ENCODE measurements around the gene ATP9A. TPM values are rescaled to one million over a fixed set of nuclear protein-coding genes. Genes with fewer than 3 reads are reported as not detected.

Gene ATP9A
- polyA plus RNA-seq, 3 donors = 0.04 TPM; not detected in 2

DNA sequence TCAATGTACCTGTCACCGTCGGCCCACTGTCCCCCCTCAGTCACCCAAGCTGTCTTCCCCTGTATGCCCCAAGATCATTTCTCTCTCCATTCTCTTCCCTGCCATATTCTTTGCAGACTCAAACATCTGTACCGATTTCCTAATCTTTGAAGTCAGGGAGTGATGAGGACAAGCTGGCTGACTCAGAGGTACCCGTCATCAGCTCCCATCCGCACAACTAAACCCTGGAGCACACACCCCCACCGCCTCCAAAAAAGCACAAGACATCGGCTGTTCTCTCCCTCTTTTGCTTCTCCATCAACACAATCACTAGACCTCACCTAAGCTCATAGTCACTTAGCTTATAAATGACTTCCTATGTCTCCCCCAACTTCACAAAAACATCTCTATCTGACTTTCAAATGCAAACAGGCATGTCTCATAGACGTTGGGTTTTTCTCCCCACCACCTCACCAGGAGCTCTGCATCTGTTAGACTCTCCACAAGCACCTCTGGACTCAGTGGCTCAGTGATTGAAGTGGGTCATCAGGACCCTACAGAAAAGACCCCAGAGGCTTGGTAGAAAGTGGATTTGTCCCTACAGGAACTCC, 214.2 kb downstream of the ATP9A start:
- Histone ChIP-seq H2AFZ (ENCODE audit: insufficient read depth, low read depth, low read length, poor library complexity, severe bottlenecking) (no peak overlapping the region), H4K20me1 (ENCODE audit: insufficient read depth, low read length) (no peaks in the 10 kb centered on the region), H3K27ac (ENCODE audit: low read depth in 1 of 2, low read length in 2 of 2) (no peak overlapping the region), H3K4me1 (ENCODE audit: control insufficient read depth in 1 of 2, insufficient read depth in 2 of 2, low read length in 2 of 2) (no peaks in the 10 kb centered on the region), H3K79me2 (ENCODE audit: insufficient read depth, low read length) (no peaks in the 10 kb centered on the region), H3K9me3 (replicated peaks in 1 of 2; ENCODE audit: control insufficient read depth in 1 of 2, insufficient read depth in 1 of 2, low read length in 2 of 2) (no peaks in the 10 kb centered on the region), H3K36me3 (replicated peaks in 1 of 2; ENCODE audit: control insufficient read depth in 1 of 2, insufficient read depth in 2 of 2, low read length in 2 of 2) (no peaks in the 10 kb centered on the region), H3K9ac (ENCODE audit: insufficient read depth, low read length, poor library complexity, severe bottlenecking) (no peak overlapping the region), H3K27me3 (ENCODE audit: control insufficient read depth in 2 of 2, insufficient read depth in 2 of 2, low read length in 2 of 2) (peaks cover 0 to 8% of the 10 kb centered on the region in 2 donors), H3K4me3 (replicated peaks in 1 of 3; ENCODE audit: low read depth in 2 of 3, low read length in 3 of 3) (no peak overlapping the region), H3K4me2 (replicated peaks; ENCODE audit: extremely low read depth, low read length, poor library complexity, severe bottlenecking) (no peak overlapping the region)
- no peaks in the 10 kb centered on the region for H3K36me3 Mint-ChIP-seq
- TF ChIP-seq, protein P1, sequence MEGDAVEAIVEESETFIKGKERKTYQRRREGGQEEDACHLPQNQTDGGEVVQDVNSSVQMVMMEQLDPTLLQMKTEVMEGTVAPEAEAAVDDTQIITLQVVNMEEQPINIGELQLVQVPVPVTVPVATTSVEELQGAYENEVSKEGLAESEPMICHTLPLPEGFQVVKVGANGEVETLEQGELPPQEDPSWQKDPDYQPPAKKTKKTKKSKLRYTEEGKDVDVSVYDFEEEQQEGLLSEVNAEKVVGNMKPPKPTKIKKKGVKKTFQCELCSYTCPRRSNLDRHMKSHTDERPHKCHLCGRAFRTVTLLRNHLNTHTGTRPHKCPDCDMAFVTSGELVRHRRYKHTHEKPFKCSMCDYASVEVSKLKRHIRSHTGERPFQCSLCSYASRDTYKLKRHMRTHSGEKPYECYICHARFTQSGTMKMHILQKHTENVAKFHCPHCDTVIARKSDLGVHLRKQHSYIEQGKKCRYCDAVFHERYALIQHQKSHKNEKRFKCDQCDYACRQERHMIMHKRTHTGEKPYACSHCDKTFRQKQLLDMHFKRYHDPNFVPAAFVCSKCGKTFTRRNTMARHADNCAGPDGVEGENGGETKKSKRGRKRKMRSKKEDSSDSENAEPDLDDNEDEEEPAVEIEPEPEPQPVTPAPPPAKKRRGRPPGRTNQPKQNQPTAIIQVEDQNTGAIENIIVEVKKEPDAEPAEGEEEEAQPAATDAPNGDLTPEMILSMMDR (IDR thresholded peaks at IDR 0.05) = no peak
- intact Hi-C loops (cut with micrococcal nuclease) = no loop called here
- H3K27me3 Mint-ChIP-seq (ENCODE audit: low read depth in 3 of 3) = peaks cover 0 to 16% (median 8%) of the 10 kb centered on the region in 3 donors
- 54% methylated on average over 3 of the region's 8 CpGs for WGBS (ENCODE audit: insufficient coverage)
- no peaks in the 10 kb centered on the region for H3K4me1 Mint-ChIP-seq
- H3K27ac Mint-ChIP-seq = no peak overlapping the region
- no peak for DNase-seq
- peaks cover 0 to 3% (median 0%) of the 10 kb centered on the region in 7 donors for H3K9me3 Mint-ChIP-seq
- no peak overlapping the region for H3K4me3 Mint-ChIP-seq

DNA sequence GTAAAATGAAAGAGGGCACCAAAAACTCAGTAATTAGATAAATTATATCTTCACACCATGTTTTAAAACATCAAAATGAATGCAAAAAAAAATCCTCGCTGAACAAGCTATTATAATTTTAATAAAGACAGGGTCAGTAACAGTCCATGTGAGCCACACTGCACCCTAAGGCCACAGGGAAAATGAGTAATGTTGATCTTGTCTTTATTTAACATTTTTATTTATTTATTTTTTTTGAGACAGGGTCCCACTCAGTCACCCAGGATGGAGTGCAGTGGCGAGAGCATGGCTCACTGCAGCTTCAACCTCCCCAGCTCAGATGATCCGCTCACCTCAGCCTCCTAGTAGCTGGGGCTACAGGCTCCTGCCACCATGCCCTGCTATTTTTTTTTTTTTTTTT, 217.0 kb downstream of the ATP9A start:
- Histone ChIP-seq H3K9me3 (replicated peaks in 1 of 2; ENCODE audit: control insufficient read depth in 1 of 2, insufficient read depth in 1 of 2, low read length in 2 of 2) (no peaks in the 10 kb centered on the region), H3K4me1 (ENCODE audit: control insufficient read depth in 1 of 2, insufficient read depth in 2 of 2, low read length in 2 of 2) (no peaks in the 10 kb centered on the region), H3K4me2 (replicated peaks; ENCODE audit: extremely low read depth, low read length, poor library complexity, severe bottlenecking) (no peak overlapping the region), H3K4me3 (replicated peaks in 1 of 3; ENCODE audit: low read depth in 2 of 3, low read length in 3 of 3) (no peak overlapping the region), H3K27me3 (ENCODE audit: control insufficient read depth in 2 of 2, insufficient read depth in 2 of 2, low read length in 2 of 2) (no peaks in the 10 kb centered on the region), H3K27ac (ENCODE audit: low read depth in 1 of 2, low read length in 2 of 2) (no peak overlapping the region), H3K9ac (ENCODE audit: insufficient read depth, low read length, poor library complexity, severe bottlenecking) (no peak overlapping the region), H2AFZ (ENCODE audit: insufficient read depth, low read depth, low read length, poor library complexity, severe bottlenecking) (no peak overlapping the region), H4K20me1 (ENCODE audit: insufficient read depth, low read length) (no peaks in the 10 kb centered on the region), H3K79me2 (ENCODE audit: insufficient read depth, low read length) (no peaks in the 10 kb centered on the region), H3K36me3 (replicated peaks in 1 of 2; ENCODE audit: control insufficient read depth in 1 of 2, insufficient read depth in 2 of 2, low read length in 2 of 2) (no peaks in the 10 kb centered on the region)
- TF ChIP-seq, protein P1 (IDR thresholded peaks at IDR 0.05) = no peak
- H3K4me1 Mint-ChIP-seq = no peaks in the 10 kb centered on the region
- 100% methylated on average over 1 of the region's 3 CpGs for WGBS (ENCODE audit: insufficient coverage)
- no peaks in the 10 kb centered on the region for H3K36me3 Mint-ChIP-seq
- H3K27me3 Mint-ChIP-seq (ENCODE audit: low read depth in 3 of 3) = peaks cover 7 to 16% (median 12%) of the 10 kb centered on the region in 3 donors
- DNase-seq = no peak
- H3K4me3 Mint-ChIP-seq = no peak overlapping the region
- intact Hi-C loops (cut with micrococcal nuclease) = no loop called here
- H3K27ac Mint-ChIP-seq = no peak overlapping the region
- peaks cover 0 to 3% (median 0%) of the 10 kb centered on the region in 7 donors for H3K9me3 Mint-ChIP-seq
